Measurements from ENCODE around the gene RETREG2. TPM values are rescaled to one million over a fixed set of nuclear protein-coding genes. Genes with fewer than 3 reads are reported as not detected.

Gene RETREG2
- total RNA-seq, 6 experiments from 2014 or later = 33.6 to 77.9 (median 51.0) TPM

GRCh38 chr2:219174146-219174545 is 3.9 kb upstream of the RETREG2 start:
- H3K4me1 ChIP-seq = peaks cover 0 to 35% (median 9%) of the 10 kb centered on the region in 4 donors
- 87% methylated on average over 2 of the region's 3 CpGs for WGBS (ENCODE audit: insufficient coverage, low coverage, low lambda C conversion rate, missing lambda C conversion rate)
- DNase-seq (no peak), ATAC-seq (no peak)
- peaks cover 0 to 35% (median 4%) of the 10 kb centered on the region in 4 donors for H3K36me3 ChIP-seq
- H3K4me3 ChIP-seq = no peak overlapping the region
- H3K9me3 ChIP-seq = no peaks in the 10 kb centered on the region
- no peak overlapping the region for H3K27ac ChIP-seq
- H3K27me3 ChIP-seq = no peaks in the 10 kb centered on the region
- TF ChIP-seq CTCF (IDR thresholded peaks at IDR 0.05) (no peak), POLR2A (IDR thresholded peaks at IDR 0.05) (no peak)
- intact Hi-C loops (cut with DNase I) = loop anchor here in 1 of 2 donors (5.0 kb wide), 1 partner anchor 33 kb away; the partner anchor contains the start of gene ZFAND2B

GRCh38 chr2:219174801-219175200 is 3.3 kb upstream of the RETREG2 start:
- ATAC-seq (no peak), DNase-seq (no peak)
- H3K4me3 ChIP-seq = no peak overlapping the region
- TF ChIP-seq CTCF (IDR thresholded peaks at IDR 0.05) = no peak
- no peak for TF ChIP-seq POLR2A (IDR thresholded peaks at IDR 0.05)
- no peak overlapping the region for H3K27ac ChIP-seq
- 83% methylated on average over 1 of the region's 7 CpGs for WGBS (ENCODE audit: insufficient coverage, low coverage, low lambda C conversion rate, missing lambda C conversion rate)
- intact Hi-C loops (cut with DNase I) = loop anchor here in 1 of 2 donors (5.0 kb wide), 2 partner anchors 32 to 42 kb away; partner anchors contain the start of genes ABCB6 and ZFAND2B
- H3K9me3 ChIP-seq = no peaks in the 10 kb centered on the region
- peaks cover 0 to 40% (median 10%) of the 10 kb centered on the region in 4 donors for H3K4me1 ChIP-seq
- no peaks in the 10 kb centered on the region for H3K27me3 ChIP-seq
- H3K36me3 ChIP-seq = peaks cover 0 to 38% (median 4%) of the 10 kb centered on the region in 4 donors

- intact Hi-C loops (cut with DNase I) = loop anchor here in 1 of 2 donors (5.0 kb wide), 1 partner anchor 42 kb away; the partner anchor contains the start of gene ABCB6
- no peaks in the 10 kb centered on the region for H3K9me3 ChIP-seq
- DNase-seq = no peak
- H3K4me3 ChIP-seq = peak overlapping the region; percentile 86 to 98 (median 92)
- no peaks in the 10 kb centered on the region for H3K27me3 ChIP-seq
- no peak for TF ChIP-seq CTCF (IDR thresholded peaks at IDR 0.05)
- no peak for TF ChIP-seq POLR2A (IDR thresholded peaks at IDR 0.05)
- H3K27ac ChIP-seq = peak overlapping the region in 2 of 3 donors; percentile 99 to 100
- H3K36me3 ChIP-seq = peaks cover 0 to 45% (median 7%) of the 10 kb centered on the region in 4 donors
- no peak for ATAC-seq
- 74% methylated on average over 7 of the region's 7 CpGs for WGBS (ENCODE audit: insufficient coverage, low coverage, low lambda C conversion rate, missing lambda C conversion rate)
- peaks cover 0 to 33% (median 7%) of the 10 kb centered on the region in 4 donors for H3K4me1 ChIP-seq
Measured at GRCh38 chr2:219175486-219175885, 2.6 kb upstream of the RETREG2 start.

- H3K36me3 ChIP-seq = peaks cover 0 to 52% (median 10%) of the 10 kb centered on the region in 4 donors
- peaks cover 0 to 26% (median 4%) of the 10 kb centered on the region in 4 donors for H3K4me1 ChIP-seq
- ATAC-seq (peak; percentile 38 to 47 (median 42)), DNase-seq (peak; percentile 60 to 71 (median 69))
- intact Hi-C loops (cut with DNase I) = loop anchor here in 1 of 2 donors (5.0 kb wide), 1 partner anchor 41 kb away; the partner anchor contains the start of gene ABCB6
- WGBS (ENCODE audit: insufficient coverage, low coverage, low lambda C conversion rate, missing lambda C conversion rate) = 6% methylated on average over 8 of the region's 45 CpGs
- peak overlapping the region; percentile 99 to 100 (median 99) for H3K27ac ChIP-seq
- H3K9me3 ChIP-seq = no peaks in the 10 kb centered on the region
- no peaks in the 10 kb centered on the region for H3K27me3 ChIP-seq
- H3K4me3 ChIP-seq = peak overlapping the region; percentile 86 to 98 (median 92)
- TF ChIP-seq POLR2A (IDR thresholded peaks at IDR 0.05) = no peak
Measured at GRCh38 chr2:219175928-219176817, 1.9 kb upstream of the RETREG2 start.

Data from right lobe of liver (tissue), 6 donors.